Upper lobe of left lung (tissue), 4 donors: Measurements from ENCODE around the gene PTCHD1.

Experiments
- CTCF ChIP-seq, 6 experiments: fragments of 450-650 bp in 4 of 6; fragments of 200-600 bp in 2 of 6; sonication (generic) in 2 of 6; IDR thresholded peaks; one replicate each; pipeline ENCODE4 v1.5.1; 2016 to 2019; ENCODE audit warnings: antibody characterized with exemption in 6 of 6
- EP300 ChIP-seq, 4 donors: sonication (generic); formaldehyde crosslinking; IDR thresholded peaks; one replicate each; pipeline ENCODE4 v1.5.1; 2017; ENCODE audit warnings: antibody characterized with exemption in 4 of 4, control low read depth in 2 of 4
- POLR2A ChIP-seq, 4 donors: fragments of 450-650 bp; IDR thresholded peaks; one replicate each; pipeline ENCODE4 v1.5.1; 2016 to 2017; ENCODE audit warnings: antibody characterized with exemption in 4 of 4, mild to moderate bottlenecking in 2 of 4
- POLR2AphosphoS5 ChIP-seq, 2 donors: sonication (generic); formaldehyde crosslinking; IDR thresholded peaks; one replicate each; pipeline ENCODE4 v1.5.1; 2017; ENCODE audit warnings: antibody characterized with exemption in 2 of 2

GRCh38 chrX:23356189-23356588 lies 21.5 kb downstream of the PTCHD1 start:
- TF ChIP-seq POLR2A (IDR thresholded peaks at IDR 0.05) (no peak), EP300 (IDR thresholded peaks at IDR 0.05) (no peak), CTCF (IDR thresholded peaks at IDR 0.05) (no peak), POLR2AphosphoS5 (IDR thresholded peaks at IDR 0.05) (no peak)
